Chondrocyte (in vitro differentiated cells): ENCODE data around the gene HTR3A. TPM values are rescaled to one million over a fixed set of nuclear protein-coding genes. Genes with fewer than 3 reads are reported as not detected.

Experiments
- DNase-seq: peaks from one replicate; pipeline ENCODE4 v3.0.0; 2021; ENCODE audit warnings: mixed read lengths, low spot score
- H3K27ac Mint-ChIP-seq: one replicate; pipeline ENCODE4 v1.8.0; 2021; ENCODE audit warnings: mild to moderate bottlenecking, moderate library complexity, mixed read lengths; ENCODE audit not compliant: unreplicated experiment
- H3K27me3 Mint-ChIP-seq: 2 replicates; pipeline ENCODE4 v1.8.0; 2021; ENCODE audit warnings: low read depth, mixed read lengths
- H3K36me3 Mint-ChIP-seq: 2 replicates; pipeline ENCODE4 v1.8.0; 2021; ENCODE audit warnings: low read depth, mixed read lengths
- H3K4me1 Mint-ChIP-seq: 2 replicates; pipeline ENCODE4 v1.8.0; 2021; ENCODE audit warnings: low read depth, mild to moderate bottlenecking, mixed read lengths
- H3K4me3 Mint-ChIP-seq: one replicate; pipeline ENCODE4 v1.8.0; 2021; ENCODE audit warnings: mild to moderate bottlenecking, moderate library complexity, mixed read lengths; ENCODE audit not compliant: unreplicated experiment
- H3K9me3 Mint-ChIP-seq: 2 replicates; pipeline ENCODE4 v1.8.0; 2021; ENCODE audit warnings: low read depth, mixed read lengths
- total RNA-seq: library from RNA; stranded (reverse); gene quantifications from 3 replicates; pipeline ENCODE4 v1.2.1, GENCODE V29; 2021
- TF ChIP-seq, protein P1 (sequence below): fragments of 200-600 bp; sonication (generic); IDR thresholded peaks from 2 replicates; pipeline ENCODE4 v1.5.0; 2021; ENCODE audit warnings: antibody characterized with exemption, mild to moderate bottlenecking, moderate library complexity

The HTR3A gene
- total RNA-seq, 1 donor from 2014 or later, result not detected

DNA sequence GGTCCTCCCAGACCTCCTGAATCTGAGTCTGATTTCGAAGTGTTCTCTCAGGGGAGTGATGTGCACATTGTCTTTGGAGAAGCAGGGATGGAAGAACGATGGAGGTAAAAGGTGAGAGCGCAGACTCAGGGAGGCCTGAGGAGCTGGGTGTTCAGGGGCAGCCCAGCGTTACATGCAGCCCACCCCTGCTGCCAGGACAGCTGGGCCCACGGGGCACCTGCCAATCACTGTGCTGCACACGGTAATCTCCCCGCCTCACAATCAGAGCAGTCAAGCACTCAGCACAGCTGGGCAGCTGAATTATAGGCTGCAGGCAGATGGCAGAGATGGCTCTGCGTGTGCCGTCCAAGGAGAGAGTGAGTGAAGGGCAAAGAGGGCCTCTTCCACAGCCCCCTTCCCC is 17.9 kb upstream of the HTR3A start:
- H3K27ac Mint-ChIP-seq, result no peak overlapping the region
- no peaks in the 10 kb centered on the region for H3K36me3 Mint-ChIP-seq
- H3K27me3 Mint-ChIP-seq, result peaks cover 64% of the 10 kb centered on the region
- no peak overlapping the region for H3K4me3 Mint-ChIP-seq
- H3K4me1 Mint-ChIP-seq, result no peaks in the 10 kb centered on the region
- no peaks in the 10 kb centered on the region for H3K9me3 Mint-ChIP-seq
- no peak for DNase-seq
- TF ChIP-seq, protein P1, sequence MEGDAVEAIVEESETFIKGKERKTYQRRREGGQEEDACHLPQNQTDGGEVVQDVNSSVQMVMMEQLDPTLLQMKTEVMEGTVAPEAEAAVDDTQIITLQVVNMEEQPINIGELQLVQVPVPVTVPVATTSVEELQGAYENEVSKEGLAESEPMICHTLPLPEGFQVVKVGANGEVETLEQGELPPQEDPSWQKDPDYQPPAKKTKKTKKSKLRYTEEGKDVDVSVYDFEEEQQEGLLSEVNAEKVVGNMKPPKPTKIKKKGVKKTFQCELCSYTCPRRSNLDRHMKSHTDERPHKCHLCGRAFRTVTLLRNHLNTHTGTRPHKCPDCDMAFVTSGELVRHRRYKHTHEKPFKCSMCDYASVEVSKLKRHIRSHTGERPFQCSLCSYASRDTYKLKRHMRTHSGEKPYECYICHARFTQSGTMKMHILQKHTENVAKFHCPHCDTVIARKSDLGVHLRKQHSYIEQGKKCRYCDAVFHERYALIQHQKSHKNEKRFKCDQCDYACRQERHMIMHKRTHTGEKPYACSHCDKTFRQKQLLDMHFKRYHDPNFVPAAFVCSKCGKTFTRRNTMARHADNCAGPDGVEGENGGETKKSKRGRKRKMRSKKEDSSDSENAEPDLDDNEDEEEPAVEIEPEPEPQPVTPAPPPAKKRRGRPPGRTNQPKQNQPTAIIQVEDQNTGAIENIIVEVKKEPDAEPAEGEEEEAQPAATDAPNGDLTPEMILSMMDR, result no peak

DNA sequence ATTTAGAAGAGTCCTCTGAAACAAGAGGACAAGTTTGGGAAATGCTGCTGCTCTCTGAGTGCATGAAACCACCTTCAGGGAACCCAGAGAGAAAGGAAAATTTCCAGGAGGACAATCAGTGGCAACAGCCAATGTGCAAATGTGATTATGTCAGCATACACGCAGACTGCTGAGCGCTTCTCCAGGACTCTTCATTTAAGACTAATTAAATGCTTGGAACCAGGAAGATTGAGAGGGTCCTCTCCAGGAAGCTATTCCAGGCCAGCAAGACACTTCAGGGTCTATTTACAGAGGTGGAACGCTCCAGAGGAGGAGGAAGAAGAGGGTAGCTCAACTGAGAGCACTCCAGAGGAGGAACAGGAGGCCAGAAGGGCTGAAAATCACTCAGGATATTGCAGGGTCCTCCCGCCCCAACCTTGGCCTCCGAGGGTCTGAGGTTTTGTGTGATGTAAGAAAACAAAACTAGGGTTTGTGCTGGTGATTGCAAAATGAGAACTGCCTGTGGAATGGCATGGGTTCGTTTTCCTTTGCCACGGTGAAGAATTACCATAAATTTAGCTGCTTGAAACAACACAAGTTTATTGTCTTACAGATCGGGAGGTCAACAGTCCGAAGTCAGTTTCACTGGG is 14.1 kb upstream of the HTR3A start:
- TF ChIP-seq, protein P1, result no peak
- DNase-seq, result no peak
- no peaks in the 10 kb centered on the region for H3K9me3 Mint-ChIP-seq
- H3K4me1 Mint-ChIP-seq, result no peaks in the 10 kb centered on the region
- H3K36me3 Mint-ChIP-seq, result no peaks in the 10 kb centered on the region
- no peak overlapping the region for H3K27ac Mint-ChIP-seq
- no peak overlapping the region for H3K4me3 Mint-ChIP-seq
- H3K27me3 Mint-ChIP-seq, result peaks cover 57% of the 10 kb centered on the region

- H3K4me1 Mint-ChIP-seq, result no peaks in the 10 kb centered on the region
- TF ChIP-seq, protein P1, result no peak
- no peak overlapping the region for H3K27ac Mint-ChIP-seq
- no peak for DNase-seq
- no peaks in the 10 kb centered on the region for H3K36me3 Mint-ChIP-seq
- H3K9me3 Mint-ChIP-seq, result peaks cover 4% of the 10 kb centered on the region
- no peak overlapping the region for H3K4me3 Mint-ChIP-seq
- H3K27me3 Mint-ChIP-seq, result peaks cover 48% of the 10 kb centered on the region
Measured at GRCh38 chr11:113967361-113967760, 7.5 kb upstream of the HTR3A start.

GRCh38 chr11:113971506-113972195 is 3.3 kb upstream of the HTR3A start:
- Mint-ChIP-seq H3K36me3 (no peaks in the 10 kb centered on the region), H3K4me1 (peaks cover 5% of the 10 kb centered on the region), H3K4me3 (no peak overlapping the region), H3K27me3 (peaks cover 51% of the 10 kb centered on the region), H3K9me3 (peaks cover 4% of the 10 kb centered on the region), H3K27ac (no peak overlapping the region)
- TF ChIP-seq, protein P1, result no peak
- DNase-seq, result no peak

DNA sequence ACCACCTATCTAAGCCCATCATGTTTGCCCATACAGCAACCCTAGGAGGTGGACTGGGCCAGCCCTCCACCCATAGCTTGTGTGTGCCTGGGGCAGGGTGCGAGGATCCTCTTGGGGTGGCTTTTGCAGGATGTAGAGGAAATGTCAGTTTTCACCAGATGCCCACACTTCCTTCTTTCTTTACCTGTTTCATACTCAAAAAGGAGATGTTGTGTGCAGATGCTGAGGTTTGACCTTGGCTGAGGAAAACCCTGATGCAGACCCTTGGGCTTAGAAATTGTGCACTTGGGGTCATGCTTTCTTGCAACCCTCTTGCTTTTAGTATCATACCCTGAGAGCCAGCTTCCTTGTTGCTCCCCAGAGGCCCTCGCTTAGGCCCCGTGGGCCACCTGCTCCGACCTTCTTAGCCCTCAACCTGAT is 2.2 kb downstream of the HTR3A start:
- no peaks in the 10 kb centered on the region for H3K36me3 Mint-ChIP-seq
- H3K4me1 Mint-ChIP-seq, result peaks cover 5% of the 10 kb centered on the region
- no peak for DNase-seq
- H3K27me3 Mint-ChIP-seq, result peaks cover 64% of the 10 kb centered on the region
- TF ChIP-seq, protein P1, result no peak
- H3K9me3 Mint-ChIP-seq, result no peaks in the 10 kb centered on the region
- H3K4me3 Mint-ChIP-seq, result no peak overlapping the region
- no peak overlapping the region for H3K27ac Mint-ChIP-seq
